Peyer's patch (tissue), 4 donors: ENCODE data around the gene COIL.

Experiments
- CTCF ChIP-seq, 6 experiments: fragments of 450-650 bp in 4 of 6; fragments of 200-600 bp in 2 of 6; sonication (generic) in 1 of 6; IDR thresholded peaks; one replicate each; pipeline ENCODE4 v1.5.1; 2017 to 2019; ENCODE audit warnings: antibody characterized with exemption in 6 of 6, mild to moderate bottlenecking in 3 of 6, moderate library complexity in 1 of 6
- POLR2A ChIP-seq, 2 donors: fragments of 450-650 bp; IDR thresholded peaks; one replicate each; pipeline ENCODE4 v1.5.1; 2017; ENCODE audit warnings: antibody characterized with exemption in 2 of 2, mild to moderate bottlenecking in 2 of 2, moderate library complexity in 2 of 2

- TF ChIP-seq CTCF (IDR thresholded peaks at IDR 0.05) (no peak), POLR2A (IDR thresholded peaks at IDR 0.05) (no peak)
Observed at GRCh38 chr17:56988901-56989572, 28.2 kb upstream of the COIL start.
